HEK293 (cell line): Measurements from ENCODE around the gene BUB1.

Experiments used
- CTCF ChIA-PET: fragments of 350-600 bp; formaldehyde crosslinking; extraction: SDS; loops from one replicate; lab custom pipeline; 2021; ENCODE audit warnings: antibody characterized with exemption; lab: Yijun Ruan, JAX
- POLR2A ChIA-PET: fragments of 300-600 bp; formaldehyde crosslinking; extraction: SDS; loops from one replicate; lab custom pipeline; 2020; ENCODE audit warnings: antibody characterized with exemption, inconsistent platforms; lab: Yijun Ruan, JAX
- H3K27ac ChIP-seq: fragments of 200-500 bp; sonication (Bioruptor generic); 2 replicates; pipeline ENCODE4 v1.5.1; 2014; ENCODE audit warnings: low read depth, low read length, control low read depth, inconsistent platforms; ENCODE audit errors: extremely low read depth
- H3K36me3 ChIP-seq, 2 experiments: fragments of 200-500 bp in 1 of 2; sonication (Bioruptor generic) in 1 of 2; 1 replicate in 1 of 2; 2 replicates in 1 of 2; pipeline ENCODE4 v1.5.1; 2014 to 2017; ENCODE audit warnings: inconsistent platforms in 2 of 2, low read length in 2 of 2; ENCODE audit not compliant: control insufficient read depth in 2 of 2, insufficient read depth in 1 of 2
- H3K4me1 ChIP-seq: fragments of 200-500 bp; sonication (Bioruptor generic); 2 replicates; pipeline ENCODE4 v1.5.1; 2014; ENCODE audit warnings: mild to moderate bottlenecking, low read length, inconsistent platforms; ENCODE audit not compliant: control insufficient read depth, insufficient read depth
- H3K4me3 ChIP-seq: 2 replicates; pipeline ENCODE4 v1.5.1; 2011; ENCODE audit warnings: low read depth, mild to moderate bottlenecking, control low read depth, low read length, moderate library complexity
- H3K9me3 ChIP-seq: fragments of 200-500 bp; sonication (Bioruptor generic); 2 replicates; pipeline ENCODE4 v1.5.1; 2014; ENCODE audit warnings: low read depth, low read length, inconsistent platforms; ENCODE audit not compliant: control insufficient read depth, insufficient read depth
- BCL11B ChIP-seq: fragments of 450-650 bp; formaldehyde crosslinking; IDR thresholded peaks from 2 replicates; pipeline ENCODE4 v1.5.1; 2016; ENCODE audit warnings: low read depth, missing biosample characterization, missing genetic modification characterization
- PRDM1 ChIP-seq: fragments of 450-650 bp; formaldehyde crosslinking; IDR thresholded peaks from 2 replicates; pipeline ENCODE4; 2016; ENCODE audit warnings: missing biosample characterization, missing genetic modification characterization
- SCRT2 ChIP-seq: fragments of 450-650 bp; formaldehyde crosslinking; IDR thresholded peaks from 2 replicates; pipeline ENCODE4 v1.5.1; 2016; ENCODE audit warnings: missing biosample characterization, missing genetic modification characterization
- TSHZ1 ChIP-seq: fragments of 450-650 bp; formaldehyde crosslinking; IDR thresholded peaks from 2 replicates; pipeline ENCODE4 v1.5.1; 2016; ENCODE audit warnings: missing biosample characterization, missing genetic modification characterization, borderline replicate concordance
- ZNF114 ChIP-seq: fragments of 450-650 bp; formaldehyde crosslinking; IDR thresholded peaks from 2 replicates; pipeline ENCODE4 v1.5.0; 2017; ENCODE audit warnings: missing biosample characterization, missing genetic modification characterization
- ZNF121 ChIP-seq: fragments of 450-650 bp; formaldehyde crosslinking; IDR thresholded peaks from 2 replicates; pipeline ENCODE4 v1.5.1; 2016; ENCODE audit warnings: missing biosample characterization, missing genetic modification characterization
- ZNF202 ChIP-seq: fragments of 450-650 bp; formaldehyde crosslinking; IDR thresholded peaks from 2 replicates; pipeline ENCODE4 v1.5.1; 2016; ENCODE audit warnings: missing biosample characterization, missing genetic modification characterization, borderline replicate concordance
- ZNF274 ChIP-seq, 2 experiments: fragments of 200-500 bp in 1 of 2; fragments of 450-650 bp in 1 of 2; sonication (Bioruptor generic) in 1 of 2; formaldehyde crosslinking in 1 of 2; IDR thresholded peaks; 2 replicates each; pipeline versions ENCODE4 v1.5.1 to v1.6.1; 2014 to 2016; ENCODE audit warnings: borderline replicate concordance in 1 of 2, inconsistent platforms in 1 of 2, low read length in 1 of 2, missing biosample characterization in 1 of 2, missing genetic modification characterization in 1 of 2
- ZNF610 ChIP-seq: fragments of 450-650 bp; formaldehyde crosslinking; IDR thresholded peaks from 2 replicates; pipeline ENCODE4 v1.5.1; 2016; ENCODE audit warnings: missing biosample characterization, missing genetic modification characterization, borderline replicate concordance
- ZNF777 ChIP-seq: fragments of 450-650 bp; formaldehyde crosslinking; IDR thresholded peaks from 2 replicates; pipeline ENCODE4 v1.5.1; 2017; ENCODE audit warnings: missing biosample characterization, missing genetic modification characterization, borderline replicate concordance
- ZSCAN23 ChIP-seq: fragments of 450-650 bp; formaldehyde crosslinking; IDR thresholded peaks from 2 replicates; pipeline ENCODE4 v1.5.1; 2016; ENCODE audit warnings: missing biosample characterization, missing genetic modification characterization
- TF ChIP-seq, protein P1 (sequence below): fragments of 450-650 bp; formaldehyde crosslinking; IDR thresholded peaks from 2 replicates; pipeline ENCODE4 v1.5.1; 2017; ENCODE audit warnings: missing biosample characterization, mild to moderate bottlenecking, missing genetic modification characterization, moderate library complexity
- TF ChIP-seq, protein P2 (sequence below): fragments of 450-650 bp; formaldehyde crosslinking; IDR thresholded peaks from 2 replicates; pipeline ENCODE4 v1.5.1; 2016; ENCODE audit warnings: missing biosample characterization, missing genetic modification characterization
- TF ChIP-seq, protein P3 (sequence below): fragments of 450-650 bp; formaldehyde crosslinking; IDR thresholded peaks from 2 replicates; pipeline ENCODE4 v1.5.1; 2016; ENCODE audit warnings: missing biosample characterization, missing genetic modification characterization

The BUB1 gene

GRCh38 chr2:110712737-110713136 lies 34.9 kb upstream of the BUB1 start:
- Histone ChIP-seq H3K9me3 (no peaks in the 10 kb centered on the region), H3K27ac (no peak overlapping the region), H3K36me3 (no peaks in the 10 kb centered on the region), H3K4me3 (no peak overlapping the region)
- POLR2A ChIA-PET, result interaction anchor here (1.8 kb wide), 1 partner anchor 35 kb away, joined by 5 read pairs; the partner anchor contains the start of gene BUB1
- TF ChIP-seq, protein P1, sequence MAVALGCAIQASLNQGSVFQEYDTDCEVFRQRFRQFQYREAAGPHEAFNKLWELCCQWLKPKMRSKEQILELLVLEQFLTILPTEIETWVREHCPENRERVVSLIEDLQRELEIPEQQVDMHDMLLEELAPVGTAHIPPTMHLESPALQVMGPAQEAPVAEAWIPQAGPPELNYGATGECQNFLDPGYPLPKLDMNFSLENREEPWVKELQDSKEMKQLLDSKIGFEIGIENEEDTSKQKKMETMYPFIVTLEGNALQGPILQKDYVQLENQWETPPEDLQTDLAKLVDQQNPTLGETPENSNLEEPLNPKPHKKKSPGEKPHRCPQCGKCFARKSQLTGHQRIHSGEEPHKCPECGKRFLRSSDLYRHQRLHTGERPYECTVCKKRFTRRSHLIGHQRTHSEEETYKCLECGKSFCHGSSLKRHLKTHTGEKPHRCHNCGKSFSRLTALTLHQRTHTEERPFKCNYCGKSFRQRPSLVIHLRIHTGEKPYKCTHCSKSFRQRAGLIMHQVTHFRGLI, result no peak
- TF ChIP-seq ZNF202 (tag by site-specific recombination) (no peak), SCRT2 (tag by site-specific recombination) (peak; percentile 59; the same call in 1 of the 2 replicates), ZNF777 (no peak), ZSCAN23 (tag by site-specific recombination) (no peak), PRDM1 (tag by site-specific recombination) (no peak)
- TF ChIP-seq, protein P2, sequence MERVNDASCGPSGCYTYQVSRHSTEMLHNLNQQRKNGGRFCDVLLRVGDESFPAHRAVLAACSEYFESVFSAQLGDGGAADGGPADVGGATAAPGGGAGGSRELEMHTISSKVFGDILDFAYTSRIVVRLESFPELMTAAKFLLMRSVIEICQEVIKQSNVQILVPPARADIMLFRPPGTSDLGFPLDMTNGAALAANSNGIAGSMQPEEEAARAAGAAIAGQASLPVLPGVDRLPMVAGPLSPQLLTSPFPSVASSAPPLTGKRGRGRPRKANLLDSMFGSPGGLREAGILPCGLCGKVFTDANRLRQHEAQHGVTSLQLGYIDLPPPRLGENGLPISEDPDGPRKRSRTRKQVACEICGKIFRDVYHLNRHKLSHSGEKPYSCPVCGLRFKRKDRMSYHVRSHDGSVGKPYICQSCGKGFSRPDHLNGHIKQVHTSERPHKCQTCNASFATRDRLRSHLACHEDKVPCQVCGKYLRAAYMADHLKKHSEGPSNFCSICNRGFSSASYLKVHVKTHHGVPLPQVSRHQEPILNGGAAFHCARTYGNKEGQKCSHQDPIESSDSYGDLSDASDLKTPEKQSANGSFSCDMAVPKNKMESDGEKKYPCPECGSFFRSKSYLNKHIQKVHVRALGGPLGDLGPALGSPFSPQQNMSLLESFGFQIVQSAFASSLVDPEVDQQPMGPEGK (tag by site-specific recombination), result no peak
- TF ChIP-seq, all 188 proteins: peak for 1
- CTCF ChIA-PET, result interaction anchor here (1.4 kb wide), 1 partner anchor 11 kb away, joined by 3 read pairs; no protein-coding TSS in a partner anchor
- H3K4me1 ChIP-seq, result no peaks in the 10 kb centered on the region

DNA sequence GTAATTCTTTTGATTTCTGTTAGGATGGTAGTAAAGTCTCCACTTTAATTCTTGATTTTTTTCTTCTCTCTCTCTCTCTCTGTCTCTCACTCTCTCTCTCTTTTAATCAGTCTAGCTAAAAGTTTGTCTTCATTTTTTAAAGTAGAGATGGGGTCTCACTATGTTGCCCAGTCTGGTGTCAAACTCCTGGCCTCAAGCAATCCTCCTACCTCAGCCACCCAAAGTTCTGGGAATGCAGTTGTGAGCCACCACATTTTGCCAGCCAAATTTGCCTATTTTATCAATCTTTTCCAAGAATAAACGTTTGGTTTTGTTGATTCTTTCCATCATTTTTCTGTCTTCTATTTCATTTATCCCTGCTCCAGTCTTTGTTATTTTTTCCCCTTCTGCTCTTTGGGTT lies 30.6 kb upstream of the BUB1 start:
- ChIA-PET POLR2A (no interaction called here), CTCF (interaction anchor here (0.6 kb wide), 1 partner anchor 32 kb away, joined by 3 read pairs; no protein-coding TSS in a partner anchor)
- Histone ChIP-seq H3K9me3 (no peaks in the 10 kb centered on the region), H3K4me1 (no peaks in the 10 kb centered on the region), H3K4me3 (no peak overlapping the region), H3K36me3 (no peaks in the 10 kb centered on the region), H3K27ac (no peak overlapping the region)
- no peak for TF ChIP-seq BCL11B
- peak; percentile 54; the same call in 1 of the 2 replicates for TF ChIP-seq ZNF121

GRCh38 chr2:110707386-110707965 lies 29.6 kb upstream of the BUB1 start:
- H3K36me3 ChIP-seq, result no peaks in the 10 kb centered on the region
- TF ChIP-seq ZNF610 (no peak), ZNF274 (IDR thresholded peaks at IDR 0.05; ENCODE audit: low read length) (no peak), ZNF274 (tag by site-specific recombination; IDR thresholded peaks at IDR 0.05; ENCODE audit: borderline replicate concordance) (no peak), TSHZ1 (tag by site-specific recombination) (no peak), ZNF114 (tag by site-specific recombination) (no peak)
- TF ChIP-seq, protein P3, sequence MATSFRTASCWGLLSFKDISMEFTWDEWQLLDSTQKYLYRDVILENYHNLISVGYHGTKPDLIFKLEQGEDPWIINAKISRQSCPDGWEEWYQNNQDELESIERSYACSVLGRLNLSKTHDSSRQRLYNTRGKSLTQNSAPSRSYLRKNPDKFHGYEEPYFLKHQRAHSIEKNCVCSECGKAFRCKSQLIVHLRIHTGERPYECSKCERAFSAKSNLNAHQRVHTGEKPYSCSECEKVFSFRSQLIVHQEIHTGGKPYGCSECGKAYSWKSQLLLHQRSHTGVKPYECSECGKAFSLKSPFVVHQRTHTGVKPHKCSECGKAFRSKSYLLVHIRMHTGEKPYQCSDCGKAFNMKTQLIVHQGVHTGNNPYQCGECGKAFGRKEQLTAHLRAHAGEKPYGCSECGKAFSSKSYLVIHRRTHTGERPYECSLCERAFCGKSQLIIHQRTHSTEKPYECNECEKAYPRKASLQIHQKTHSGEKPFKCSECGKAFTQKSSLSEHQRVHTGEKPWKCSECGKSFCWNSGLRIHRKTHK (tag by site-specific recombination), result no peak
- TF ChIP-seq, all 188 proteins: peak for 0
- H3K4me1 ChIP-seq, result no peaks in the 10 kb centered on the region
- H3K9me3 ChIP-seq, result no peaks in the 10 kb centered on the region
- H3K4me3 ChIP-seq, result no peak overlapping the region
- H3K27ac ChIP-seq, result no peak overlapping the region
- CTCF ChIA-PET, result interaction anchor here (1.1 kb wide), 1 partner anchor 48 kb away, joined by 3 read pairs; no protein-coding TSS in a partner anchor
- POLR2A ChIA-PET, result no interaction called here
